ENCODE measurements around the gene COBLL1.
A peak's percentile ranks its signal among the peaks of the same experiment; 100 is the strongest.
"Not testable (repeated sequence)": the region's sequence is repeated elsewhere in the genome, so short reads cannot be mapped to it uniquely, and the experiment has no call there.

The COBLL1 gene

GRCh38 chr2:164710837-164711765 lies 130.5 kb downstream of the COBLL1 start:
- DNase-seq = no peak

GRCh38 chr2:164710252-164710836 lies 131.3 kb downstream of the COBLL1 start:
- DNase-seq = not testable (repeated sequence)

DNA sequence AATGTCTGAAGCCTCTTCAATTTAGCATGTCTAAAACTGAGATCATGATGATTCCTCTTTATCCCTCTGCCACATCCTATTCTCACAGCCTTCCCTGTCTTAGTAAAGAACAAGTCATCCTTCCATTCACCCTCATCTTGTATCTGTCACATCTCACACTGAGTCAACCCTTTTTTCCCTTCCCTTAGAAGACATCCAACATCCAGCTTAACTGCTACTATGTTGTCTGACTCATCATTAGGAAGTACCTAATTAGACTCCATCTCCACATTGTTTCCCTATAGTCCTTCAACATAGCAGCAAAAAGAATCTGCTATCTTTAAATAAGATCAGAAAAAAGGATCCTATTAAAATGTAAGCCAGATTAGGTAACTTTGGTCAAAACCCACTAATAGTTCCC lies 135.1 kb downstream of the COBLL1 start:
- peak; percentile 23 for DNase-seq

GRCh38 chr2:164705412-164706167 lies 136.0 kb downstream of the COBLL1 start:
- DNase-seq = no peak

GRCh38 chr2:164703915-164704706 lies 137.5 kb downstream of the COBLL1 start:
- DNase-seq = no peak

DNA sequence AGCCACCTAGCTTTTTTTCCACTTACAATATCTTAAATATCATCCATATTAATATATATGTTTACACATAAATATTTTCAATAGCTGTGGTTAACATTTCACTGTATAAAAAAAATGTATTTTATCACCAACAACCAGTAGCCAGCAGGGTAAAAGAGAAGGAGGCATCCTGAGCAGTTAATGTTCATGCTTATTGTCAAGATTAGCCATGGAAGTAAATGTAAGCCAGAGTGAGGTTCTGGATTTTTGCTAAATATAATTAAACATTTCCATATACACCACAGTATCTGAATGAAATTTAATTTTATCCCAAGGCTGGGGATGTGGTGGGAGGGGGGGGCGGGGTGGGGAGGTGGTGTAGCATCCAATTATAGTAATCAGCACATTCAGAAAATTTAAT lies 140.1 kb downstream of the COBLL1 start:
- no peak for DNase-seq

- DNase-seq = no peak
These were observed 141.2 kb downstream of the COBLL1 start for GRCh38 chr2:164700390-164700789.

- DNase-seq = peak; percentile 71
These were observed 143.7 kb downstream of the COBLL1 start for GRCh38 chr2:164697688-164698461.

DNA sequence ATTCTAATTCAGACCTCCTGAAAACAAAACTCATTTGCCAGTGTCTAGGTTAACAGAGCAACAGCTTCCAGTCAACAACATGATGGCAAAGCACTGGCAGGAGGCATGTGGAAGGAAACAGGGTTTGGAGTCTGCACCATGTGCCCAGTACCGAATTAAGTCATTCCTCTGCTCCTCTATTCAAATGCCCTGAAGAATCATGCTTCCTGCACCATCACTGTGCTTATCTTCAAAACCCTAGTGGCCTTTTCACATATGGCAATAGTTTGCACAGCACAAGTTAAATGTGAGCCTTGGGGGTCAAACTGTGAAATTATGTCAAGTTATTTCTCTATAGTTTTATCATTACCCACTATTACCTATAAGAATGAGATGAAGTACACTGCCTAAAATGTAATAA lies 145.0 kb downstream of the COBLL1 start:
- DNase-seq = peak; percentile 14

GRCh38 chr2:164694275-164694695 lies 147.3 kb downstream of the COBLL1 start:
- no peak for DNase-seq

DNA sequence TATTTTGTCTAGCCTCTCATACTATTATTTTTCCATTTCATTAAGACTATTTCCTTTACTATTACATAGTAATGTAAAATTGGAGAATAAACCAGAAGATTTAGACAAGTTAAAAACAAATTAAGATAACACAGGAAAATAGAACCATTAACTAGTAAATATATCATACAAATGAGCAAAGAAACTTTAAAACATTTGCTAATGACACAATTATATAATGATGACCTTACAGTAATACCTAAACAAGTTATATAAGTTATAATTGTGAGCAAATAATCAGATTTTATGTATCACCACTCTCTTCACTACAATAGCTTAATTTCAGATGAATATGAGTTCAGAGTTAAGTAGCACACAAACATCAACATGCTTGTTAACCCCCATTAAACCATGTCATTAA lies 147.8 kb downstream of the COBLL1 start:
- DNase-seq = no peak

DNA sequence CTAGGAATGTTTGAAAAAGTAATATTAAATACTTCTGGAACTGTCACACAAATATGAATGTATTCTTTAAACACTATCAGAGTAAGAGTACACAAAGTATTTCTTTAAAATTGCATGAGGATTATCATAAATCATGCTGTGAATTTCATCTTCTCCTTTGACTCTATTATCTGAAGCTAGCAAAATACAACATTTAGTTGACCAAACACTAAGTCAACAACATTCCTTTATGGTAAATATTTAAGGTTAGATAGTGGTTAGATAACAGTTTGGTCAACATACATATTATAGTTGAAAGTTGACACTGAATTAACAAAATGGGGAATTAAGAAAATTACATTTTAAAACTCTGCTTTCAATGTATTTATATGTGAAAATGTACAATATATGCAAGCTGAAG lies 148.2 kb downstream of the COBLL1 start:
- no peak for DNase-seq

DNA sequence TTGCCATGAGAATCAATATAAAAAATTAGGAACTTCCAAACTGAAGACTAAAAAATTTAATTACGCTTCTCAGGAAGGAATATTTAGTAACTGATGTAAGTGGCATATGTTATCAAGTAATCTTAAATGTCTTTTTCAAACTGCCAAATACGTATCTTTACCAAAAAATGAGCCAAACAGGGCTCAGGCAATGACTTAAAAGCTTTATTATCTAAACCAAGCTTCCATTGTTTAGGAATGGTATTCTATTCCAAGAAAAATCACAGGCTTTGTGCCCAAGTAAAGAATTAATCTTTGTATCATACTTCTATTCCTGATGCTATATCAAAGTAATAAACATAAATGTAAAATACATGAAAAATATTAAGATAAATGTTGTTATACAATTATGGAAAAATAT lies 148.7 kb downstream of the COBLL1 start:
- no peak for DNase-seq

GRCh38 chr2:164692114-164692513 lies 149.5 kb downstream of the COBLL1 start:
- DNase-seq = no peak

- no peak for DNase-seq
These were observed 150.2 kb downstream of the COBLL1 start for GRCh38 chr2:164691346-164691887.

GRCh38 chr2:164690361-164690760 lies 151.3 kb downstream of the COBLL1 start:
- DNase-seq = no peak

DNA sequence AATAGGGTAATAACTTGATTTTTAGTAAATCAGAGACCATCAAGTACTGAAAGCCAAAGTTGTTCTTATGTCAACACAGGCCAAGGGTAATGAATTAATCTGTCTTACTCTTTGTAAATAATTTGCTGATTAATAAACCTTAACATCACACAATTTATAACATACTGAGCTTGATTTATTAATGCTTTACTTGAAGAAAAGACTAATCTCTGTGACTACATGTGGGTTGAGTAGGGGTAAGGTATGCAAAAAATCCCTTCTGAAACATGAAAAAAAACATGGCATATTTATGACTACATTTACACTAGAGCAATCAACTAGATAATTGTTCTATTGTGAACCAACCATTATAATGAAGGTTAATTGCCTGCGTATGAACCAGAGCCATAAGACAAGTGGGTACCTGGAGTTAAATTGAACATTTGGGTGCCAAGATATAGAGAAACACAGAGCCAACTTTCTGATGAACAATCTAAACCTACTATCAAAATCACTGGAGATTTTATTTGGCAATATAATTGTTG lies 152.7 kb downstream of the COBLL1 start:
- DNase-seq = no peak

GRCh38 chr2:164681009-164681408 lies 160.6 kb downstream of the COBLL1 start:
- DNase-seq = no peak

DNA sequence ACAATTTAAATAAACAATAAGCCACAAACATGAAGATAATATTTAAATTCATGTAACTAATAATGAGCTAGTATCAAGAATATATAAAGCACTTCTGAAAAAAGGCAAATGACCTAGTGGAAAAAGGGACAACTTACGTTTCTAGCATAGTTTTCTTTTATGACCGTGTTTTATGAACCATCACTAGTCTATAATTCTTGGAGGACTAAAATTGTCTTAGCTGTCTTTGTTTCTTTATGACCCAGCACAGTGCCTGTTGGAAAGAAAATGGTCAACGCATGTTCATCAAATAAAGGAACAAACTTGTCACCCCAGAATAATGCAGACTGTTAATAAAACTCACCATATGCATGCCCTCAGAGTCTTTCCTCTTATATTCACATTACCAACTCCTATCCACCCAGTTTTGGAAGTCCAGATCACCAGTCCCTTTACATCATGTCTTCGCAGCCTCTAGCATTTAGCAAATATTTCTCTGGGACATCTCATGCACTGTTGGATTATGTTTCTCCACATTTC lies 162.9 kb downstream of the COBLL1 start:
- no peak for DNase-seq

GRCh38 chr2:164677733-164678132 lies 163.9 kb downstream of the COBLL1 start:
- DNase-seq = no peak

DNA sequence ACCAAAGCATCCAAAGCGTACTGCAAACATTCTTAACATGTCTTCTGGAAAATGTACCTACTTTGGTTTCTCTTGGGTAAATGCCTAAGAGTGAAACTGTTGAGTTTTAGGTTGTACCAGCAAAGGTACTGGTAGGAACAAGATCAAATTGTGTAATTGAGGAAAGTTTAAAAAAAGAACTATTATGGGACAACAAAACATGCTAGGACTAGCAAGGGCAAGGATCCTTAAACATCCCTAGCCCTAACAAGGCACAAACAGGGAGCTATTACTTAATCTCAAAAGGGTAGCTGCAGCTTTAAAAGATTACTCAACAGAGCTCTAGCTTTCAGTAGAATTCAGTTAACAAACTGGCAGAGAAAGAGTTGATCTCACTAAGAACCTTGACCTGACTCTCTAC lies 164.4 kb downstream of the COBLL1 start:
- DNase-seq = no peak

All from NCI-H82 (cell line).